Keratinocyte (primary cell): ENCODE measurements around the gene PPFIBP2. TPM values are rescaled to one million over a fixed set of nuclear protein-coding genes. Genes with fewer than 3 reads are reported as not detected.

Experiments used
- DNase-seq: peaks from one replicate; pipeline ENCODE4 v3.0.0-alpha.2; 2011; ENCODE audit warnings: low read depth, missing footprints, low spot score
- FAIRE-seq: peaks from 2 replicates; lab custom pipeline; 2011; peaks lifted over from hg19 to GRCh38; lab: Jason Lieb, UNC
- H2AFZ ChIP-seq: 2 replicates; pipeline ENCODE4 v1.6.0; 2012; ENCODE audit warnings: low read length, control low read depth, inconsistent platforms; ENCODE audit not compliant: control insufficient read depth
- H3K27ac ChIP-seq: 2 replicates; pipeline ENCODE4 v1.5.1; 2011; ENCODE audit warnings: low read length; ENCODE audit not compliant: control insufficient read depth, insufficient read depth
- H3K27me3 ChIP-seq: 3 replicates; pipeline ENCODE4 v1.6.0; 2011; ENCODE audit warnings: low read length; ENCODE audit not compliant: control insufficient read depth, insufficient read depth; ENCODE audit errors: extremely low read depth
- H3K36me3 ChIP-seq, 2 experiments: 2 replicates in 1 of 2; 3 replicates in 1 of 2; pipeline ENCODE4 v1.5.1; 2011; ENCODE audit warnings: low read length in 2 of 2, mild to moderate bottlenecking in 1 of 2; ENCODE audit not compliant: control insufficient read depth in 2 of 2, insufficient read depth in 2 of 2; ENCODE audit errors: extremely low read depth in 1 of 2
- H3K4me1 ChIP-seq: 3 replicates; pipeline ENCODE4 v1.5.1; 2011; ENCODE audit warnings: low read length; ENCODE audit not compliant: control insufficient read depth, insufficient read depth; ENCODE audit errors: extremely low read depth
- H3K4me2 ChIP-seq: 3 replicates; pipeline ENCODE4 v1.6.0; 2011; ENCODE audit warnings: low read depth, low read length; ENCODE audit not compliant: control insufficient read depth, insufficient read depth; ENCODE audit errors: extremely low read depth
- H3K4me3 ChIP-seq, 3 experiments: fragments of 200-600 bp in 1 of 3; sonication (generic) in 1 of 3; 2 replicates in 2 of 3; 3 replicates in 1 of 3; pipeline ENCODE4 v1.5.1; 2011 to 2016; ENCODE audit warnings: low read length in 3 of 3, mild to moderate bottlenecking in 3 of 3, control low read depth in 2 of 3, inconsistent platforms in 1 of 3, low read depth in 1 of 3, mixed read lengths in 1 of 3, mixed run types in 1 of 3, moderate library complexity in 1 of 3; ENCODE audit not compliant: control insufficient read depth in 2 of 3, insufficient read depth in 2 of 3; ENCODE audit errors: extremely low read depth in 1 of 3
- H3K79me2 ChIP-seq: 2 replicates; pipeline ENCODE4 v1.6.0; 2012; ENCODE audit warnings: low read length; ENCODE audit not compliant: control insufficient read depth, insufficient read depth
- H3K9ac ChIP-seq: 3 replicates; pipeline ENCODE4 v1.6.0; 2011; ENCODE audit warnings: low read length; ENCODE audit not compliant: control insufficient read depth, insufficient read depth; ENCODE audit errors: extremely low read depth
- H3K9me1 ChIP-seq: 3 replicates; pipeline ENCODE4 v1.6.0; 2011; ENCODE audit warnings: low read length; ENCODE audit not compliant: control insufficient read depth, insufficient read depth; ENCODE audit errors: extremely low read depth
- H3K9me3 ChIP-seq: 2 replicates; pipeline ENCODE4 v1.5.1; 2012; ENCODE audit warnings: low read depth, low read length; ENCODE audit not compliant: control insufficient read depth
- H4K20me1 ChIP-seq: 3 replicates; pipeline ENCODE4 v1.6.0; 2011; ENCODE audit warnings: low read length; ENCODE audit not compliant: control insufficient read depth, insufficient read depth; ENCODE audit errors: extremely low read depth
- EZH2 ChIP-seq: IDR thresholded peaks from one replicate; pipeline ENCODE4 v1.6.1; 2012; ENCODE audit warnings: inconsistent platforms, mild to moderate bottlenecking, low read length, moderate library complexity
- dilution Hi-C: fragments of 300-500 bp; cut with MboI; formaldehyde crosslinking; loops from one replicate; pipeline ENCODE4 v1.7.0; 2020; ENCODE audit warnings: low sequenced_read_pairs; ENCODE audit not compliant: extremely low pct_ligation_motif_present
- polyA plus RNA-seq, 5 experiments: library from polyadenylated mRNA; depleted of rRNA in 3 of 5; stranded (reverse) in 3 of 5; stranded (forward) in 1 of 5; unstranded in 1 of 5; fragments of >200 nt; gene quantifications; 1 replicate in 1 of 5; 2 replicates in 3 of 5; 3 replicates in 1 of 5; pipeline versions ENCODE4 v1.2.1 to v1.2.3, GENCODE V29; 2011 to 2012; ENCODE audit warnings: missing spikeins in 2 of 5, low read depth in 1 of 5, low replicate concordance in 1 of 5
- TF ChIP-seq, protein P1 (sequence below), 3 experiments: IDR thresholded peaks in 1 of 3; conservative IDR thresholded peaks in 1 of 3; optimal IDR thresholded peaks in 1 of 3; 2 replicates in 2 of 3; 3 replicates in 1 of 3; pipeline versions ENCODE3 to v1.5.1; 2011; ENCODE audit warnings: low read length in 3 of 3, mild to moderate bottlenecking in 3 of 3, moderate library complexity in 2 of 3, control low read depth in 1 of 3, inconsistent platforms in 1 of 3; ENCODE audit not compliant: insufficient read depth in 2 of 3; ENCODE audit errors: extremely low read depth in 1 of 3

Gene PPFIBP2
- polyA plus RNA-seq, 1 donor (not counting 4 experiments of a cell fraction or from before 2014, with no cell fraction given), result 11.0 TPM

DNA sequence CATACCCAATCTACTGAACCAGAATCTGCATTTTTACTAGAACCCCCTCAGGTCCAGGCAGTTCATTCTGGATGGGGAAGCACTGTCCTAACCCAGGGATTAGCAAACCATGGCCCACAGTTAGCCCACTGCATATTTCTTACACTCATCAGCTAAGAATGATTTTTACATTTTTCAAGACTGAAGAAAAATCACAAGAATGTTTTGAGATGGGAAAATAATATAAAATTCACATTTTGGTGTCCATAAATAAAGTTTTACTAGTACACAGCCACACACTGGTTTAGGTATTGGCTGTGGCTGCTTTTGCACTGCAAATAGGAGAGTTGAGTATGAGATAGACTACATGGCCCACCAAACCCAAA is 59.4 kb downstream of the PPFIBP2 start:
- dilution Hi-C loops, result no loop called here
- no peak overlapping the region for H2AFZ ChIP-seq
- TF ChIP-seq EZH2, result no peak
- TF ChIP-seq, protein P1, sequence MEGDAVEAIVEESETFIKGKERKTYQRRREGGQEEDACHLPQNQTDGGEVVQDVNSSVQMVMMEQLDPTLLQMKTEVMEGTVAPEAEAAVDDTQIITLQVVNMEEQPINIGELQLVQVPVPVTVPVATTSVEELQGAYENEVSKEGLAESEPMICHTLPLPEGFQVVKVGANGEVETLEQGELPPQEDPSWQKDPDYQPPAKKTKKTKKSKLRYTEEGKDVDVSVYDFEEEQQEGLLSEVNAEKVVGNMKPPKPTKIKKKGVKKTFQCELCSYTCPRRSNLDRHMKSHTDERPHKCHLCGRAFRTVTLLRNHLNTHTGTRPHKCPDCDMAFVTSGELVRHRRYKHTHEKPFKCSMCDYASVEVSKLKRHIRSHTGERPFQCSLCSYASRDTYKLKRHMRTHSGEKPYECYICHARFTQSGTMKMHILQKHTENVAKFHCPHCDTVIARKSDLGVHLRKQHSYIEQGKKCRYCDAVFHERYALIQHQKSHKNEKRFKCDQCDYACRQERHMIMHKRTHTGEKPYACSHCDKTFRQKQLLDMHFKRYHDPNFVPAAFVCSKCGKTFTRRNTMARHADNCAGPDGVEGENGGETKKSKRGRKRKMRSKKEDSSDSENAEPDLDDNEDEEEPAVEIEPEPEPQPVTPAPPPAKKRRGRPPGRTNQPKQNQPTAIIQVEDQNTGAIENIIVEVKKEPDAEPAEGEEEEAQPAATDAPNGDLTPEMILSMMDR (optimal IDR thresholded peaks at IDR 0.05 in 1 of 3, IDR thresholded peaks at IDR 0.05 in 1 of 3, conservative IDR thresholded peaks at IDR 0.05 in 1 of 3; ENCODE audit: extremely low read depth in 1 of 3, insufficient read depth in 2 of 3, low read length in 3 of 3), result no peak
- no peak overlapping the region for H3K9ac ChIP-seq
- DNase-seq (no peak), FAIRE-seq (no peak)
- no peaks in the 10 kb centered on the region for H4K20me1 ChIP-seq
- H3K27ac ChIP-seq, result no peak overlapping the region
- no peaks in the 10 kb centered on the region for H3K79me2 ChIP-seq
- H3K36me3 ChIP-seq, result no peaks in the 10 kb centered on the region
- no peaks in the 10 kb centered on the region for H3K9me3 ChIP-seq
- peaks cover 39% of the 10 kb centered on the region for H3K4me1 ChIP-seq
- H3K4me3 ChIP-seq, result no peak overlapping the region
- H3K9me1 ChIP-seq, result no peaks in the 10 kb centered on the region
- H3K27me3 ChIP-seq, result no peaks in the 10 kb centered on the region
- no peak overlapping the region for H3K4me2 ChIP-seq

DNA sequence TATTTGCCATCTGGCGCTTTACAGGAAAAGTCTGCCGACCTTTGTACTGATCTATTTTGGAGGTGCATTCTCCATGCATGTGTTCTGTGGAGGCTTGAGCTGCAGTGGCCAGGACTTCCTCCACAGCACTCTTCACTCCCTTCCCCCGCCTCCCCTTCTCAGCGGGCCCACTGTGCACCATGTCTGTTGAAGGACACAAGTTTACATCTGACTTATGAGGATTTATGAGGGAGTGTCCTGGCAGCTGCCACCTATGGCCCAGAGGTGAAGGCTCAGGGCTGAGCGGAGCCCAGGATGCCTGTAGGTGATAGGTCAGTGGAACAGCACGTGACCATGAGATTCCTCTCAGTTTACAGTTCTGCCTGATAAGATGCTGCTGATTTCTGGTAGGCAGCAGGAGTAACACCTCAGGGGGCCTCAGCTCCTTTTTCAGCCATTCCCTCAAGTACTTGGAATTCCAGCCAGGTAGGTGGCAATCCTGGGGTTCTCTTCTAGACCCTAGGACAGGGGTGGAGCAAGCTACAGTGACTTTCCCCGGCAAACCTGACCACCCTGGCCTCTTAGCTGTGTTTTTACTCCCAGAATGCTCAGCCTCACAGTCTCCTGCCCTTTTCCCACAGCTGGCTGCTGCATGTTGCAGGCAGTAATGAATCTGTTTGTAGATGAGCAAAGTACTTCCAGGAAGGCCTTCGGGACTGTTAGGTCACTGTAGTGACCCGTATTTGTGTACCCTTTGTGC is 59.9 kb downstream of the PPFIBP2 start:
- H3K9ac ChIP-seq, result no peak overlapping the region
- no peaks in the 10 kb centered on the region for H3K36me3 ChIP-seq
- FAIRE-seq (no peak), DNase-seq (no peak)
- H3K9me1 ChIP-seq, result no peaks in the 10 kb centered on the region
- H3K79me2 ChIP-seq, result no peaks in the 10 kb centered on the region
- no peak overlapping the region for H3K4me2 ChIP-seq
- H3K9me3 ChIP-seq, result no peaks in the 10 kb centered on the region
- no peaks in the 10 kb centered on the region for H4K20me1 ChIP-seq
- dilution Hi-C loops, result no loop called here
- no peak for TF ChIP-seq EZH2
- TF ChIP-seq, protein P1 (optimal IDR thresholded peaks at IDR 0.05 in 1 of 3, IDR thresholded peaks at IDR 0.05 in 1 of 3, conservative IDR thresholded peaks at IDR 0.05 in 1 of 3; ENCODE audit: extremely low read depth in 1 of 3, insufficient read depth in 2 of 3, low read length in 3 of 3), result no peak
- no peak overlapping the region for H3K4me3 ChIP-seq
- peaks cover 45% of the 10 kb centered on the region for H3K4me1 ChIP-seq
- H3K27me3 ChIP-seq, result no peaks in the 10 kb centered on the region
- no peak overlapping the region for H3K27ac ChIP-seq
- H2AFZ ChIP-seq, result no peak overlapping the region
